NCI-H82 treated with DMSO at 0.1 percent for 48 hours (cell line): ENCODE measurements around the gene TAPT1.
A peak's percentile ranks its signal among the peaks of the same experiment; 100 is the strongest.
"Not testable (repeated sequence)": the region's sequence is repeated elsewhere in the genome, so short reads cannot be mapped to it uniquely, and the experiment has no call there.

ENCODE experiments used
- DNase-seq: peaks from one replicate; lab custom pipeline; 2025; ENCODE audit not compliant: unreplicated experiment; lab: John Stamatoyannopoulos, UW

The TAPT1 gene

DNA sequence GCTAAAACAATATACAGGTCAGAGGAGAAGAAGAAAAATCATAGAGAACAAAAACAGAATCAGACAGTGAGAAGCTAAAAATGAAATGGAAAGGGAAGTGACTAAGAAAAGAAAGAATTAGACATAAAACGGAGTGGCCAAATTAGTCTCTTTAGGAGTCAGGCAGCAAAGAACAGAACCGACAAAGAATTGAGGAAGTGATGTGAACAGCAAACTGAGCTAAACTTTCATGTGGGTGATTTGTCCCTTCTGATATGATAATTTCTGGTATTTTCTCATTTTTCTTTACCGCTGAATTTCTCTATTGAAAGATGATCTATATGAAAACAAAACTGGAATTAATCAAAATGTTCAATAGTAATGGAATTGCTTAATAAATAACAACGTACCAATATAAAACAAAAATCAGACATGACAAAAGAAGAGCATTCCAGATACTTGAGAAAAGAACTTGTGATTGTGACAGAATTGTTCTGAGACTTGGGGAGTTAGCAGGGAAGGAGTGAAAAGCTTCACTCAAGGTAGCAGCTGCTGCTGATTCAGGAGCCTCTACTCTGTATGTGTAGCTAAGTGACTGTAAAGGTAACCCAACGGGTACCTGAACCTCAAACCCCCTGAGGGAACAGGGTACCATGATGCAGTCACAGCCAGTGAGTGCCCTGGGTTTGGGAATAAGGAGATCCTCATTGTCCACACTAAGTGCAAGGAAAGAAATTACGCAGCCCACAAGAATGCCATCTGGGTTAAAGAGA is 8.8 kb downstream of the TAPT1 start:
- no peak for DNase-seq

DNA sequence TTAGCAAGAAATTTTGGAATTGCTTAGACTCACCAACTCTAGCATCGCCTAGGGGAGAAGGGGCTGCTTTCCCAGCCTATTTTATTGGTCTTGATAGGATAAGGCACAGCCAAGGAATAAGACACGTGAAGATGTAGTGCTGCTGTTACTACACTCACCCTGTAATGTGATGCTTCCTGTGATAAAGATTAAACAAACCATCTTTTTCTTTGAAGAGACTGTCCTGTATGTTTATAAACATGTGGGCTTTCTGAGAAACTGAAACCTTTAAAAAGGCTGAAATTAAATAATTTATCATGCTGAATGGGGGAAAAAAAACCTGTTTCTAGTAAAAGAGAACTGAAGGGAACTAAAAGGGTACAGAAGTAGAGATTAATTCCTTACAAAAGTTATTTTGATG is 13.2 kb downstream of the TAPT1 start:
- no peak for DNase-seq

DNA sequence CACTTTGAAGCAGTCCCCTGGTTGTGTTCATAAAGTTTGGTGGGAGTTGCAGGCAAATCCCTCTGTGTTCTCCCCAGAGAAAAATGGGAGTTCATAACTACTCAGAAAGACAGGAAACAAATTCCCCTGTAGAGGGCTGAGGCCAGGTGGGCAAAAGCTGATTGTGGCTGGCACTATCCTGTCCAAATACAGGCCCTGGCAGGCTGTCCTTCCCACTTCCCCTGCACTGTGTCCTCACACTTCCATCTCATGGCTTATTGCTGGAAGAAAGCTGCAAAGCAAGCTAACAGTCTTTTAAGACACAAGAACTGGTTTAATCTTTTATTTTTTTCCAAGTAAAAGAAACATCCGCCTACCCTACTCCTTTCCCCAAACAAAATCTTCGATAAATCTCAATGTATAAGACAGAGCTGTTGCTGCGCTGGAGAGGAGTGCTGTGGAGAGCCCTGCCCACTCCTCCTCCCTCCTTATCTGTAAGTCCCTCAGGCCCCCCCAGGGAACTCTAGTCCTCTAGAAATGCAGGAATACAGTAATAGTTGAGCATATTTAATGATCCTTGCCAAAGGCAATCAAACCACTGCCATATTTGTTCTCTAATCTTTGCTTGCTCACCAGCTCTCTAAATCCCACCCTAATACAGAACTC is 14.0 kb downstream of the TAPT1 start:
- DNase-seq, result no peak

DNA sequence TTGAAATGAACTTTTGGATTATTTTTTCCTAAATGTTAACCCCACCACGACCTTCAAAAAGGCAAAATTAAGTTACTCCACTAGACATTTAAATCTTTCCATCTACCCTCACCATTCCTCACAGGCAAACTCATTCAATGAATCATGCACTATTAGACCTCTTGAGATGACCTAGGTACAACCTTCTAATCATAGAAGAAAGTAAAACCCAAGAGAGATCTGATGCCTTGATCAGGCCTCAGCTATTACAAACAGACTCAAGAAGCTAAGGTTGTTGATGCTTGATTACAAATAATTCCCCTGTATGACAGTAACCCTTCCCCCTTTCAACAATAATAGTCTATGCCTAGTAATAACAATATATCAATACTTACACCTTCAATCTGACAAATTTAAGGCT is 18.9 kb downstream of the TAPT1 start:
- no peak for DNase-seq

DNA sequence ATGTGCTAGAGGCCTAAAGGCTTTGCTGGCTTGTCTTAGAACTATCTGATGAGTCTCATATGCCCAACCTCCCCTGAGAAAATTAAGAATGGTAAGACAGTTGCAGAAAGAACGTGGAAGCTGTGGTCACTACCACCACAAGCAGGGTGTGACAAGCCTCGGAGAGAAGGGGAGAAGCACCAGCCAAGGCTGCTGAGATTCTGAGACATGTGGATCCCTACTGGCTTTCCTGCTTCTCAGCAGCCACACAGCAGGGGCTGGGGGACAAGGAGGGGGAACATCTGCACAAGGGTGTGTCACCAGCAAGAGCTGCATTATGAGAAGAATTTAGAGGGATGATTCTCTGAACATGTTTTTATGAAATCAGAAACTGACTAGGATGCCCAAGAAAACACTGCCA is 19.4 kb downstream of the TAPT1 start:
- DNase-seq, result no peak

DNA sequence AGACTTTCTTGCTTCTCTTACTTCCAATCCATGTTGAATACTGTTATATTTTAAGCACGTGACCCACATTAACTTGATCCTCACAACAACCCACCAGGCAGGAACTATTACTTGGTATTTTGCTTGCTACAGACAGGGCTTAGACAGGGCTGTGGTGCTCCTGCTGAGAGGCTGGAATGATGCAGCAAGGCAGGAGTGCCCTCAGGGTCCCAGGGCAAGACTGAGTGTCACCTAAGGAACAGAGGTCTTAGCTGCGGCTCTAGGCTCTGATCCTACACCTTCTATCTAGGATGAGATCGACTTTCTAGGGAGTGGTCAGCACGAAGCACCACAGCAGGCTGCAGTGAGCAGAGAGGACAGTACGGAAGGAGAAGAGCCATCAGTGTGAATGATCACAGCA is 20.0 kb downstream of the TAPT1 start:
- no peak for DNase-seq

DNA sequence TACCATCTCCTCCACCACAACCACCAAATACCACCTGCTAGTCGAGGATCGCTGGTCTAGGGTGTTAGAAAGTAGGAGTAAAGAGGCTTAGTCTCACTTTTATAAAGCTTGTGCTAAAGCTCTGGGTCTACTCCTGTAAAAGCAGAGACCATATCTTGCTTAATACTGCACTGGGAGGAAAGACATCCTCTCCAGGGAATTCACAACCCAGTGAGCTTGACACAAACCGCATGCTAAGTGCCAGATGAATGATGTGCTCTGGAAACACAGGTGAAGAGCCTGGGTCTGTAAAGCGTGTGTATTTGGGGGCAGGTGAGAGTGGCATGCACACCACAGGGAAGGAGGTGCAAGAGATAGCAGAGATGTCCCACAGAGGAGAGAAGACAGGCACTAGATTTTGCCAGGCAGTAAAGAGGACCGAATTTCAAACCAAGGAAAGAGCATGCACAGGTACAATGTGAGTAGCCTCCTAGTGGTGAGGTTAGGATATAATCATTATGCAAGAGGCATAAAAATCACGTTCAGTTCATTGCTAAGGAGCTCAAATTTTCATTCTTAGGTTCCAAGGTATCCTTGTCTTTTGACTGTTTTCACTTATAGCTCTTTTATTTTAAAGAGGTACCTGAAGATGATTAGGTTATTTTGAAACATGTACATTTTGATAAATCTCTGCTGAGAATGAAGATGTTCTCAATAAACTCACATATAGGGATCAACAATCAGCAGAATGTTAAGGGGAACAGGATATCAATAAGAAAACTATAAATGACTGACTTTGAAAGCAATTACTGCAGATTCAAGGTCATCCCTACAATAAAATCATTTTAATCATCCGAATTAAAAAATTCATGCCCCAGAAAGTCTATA is 20.7 kb downstream of the TAPT1 start:
- peak; percentile 44 for DNase-seq

DNA sequence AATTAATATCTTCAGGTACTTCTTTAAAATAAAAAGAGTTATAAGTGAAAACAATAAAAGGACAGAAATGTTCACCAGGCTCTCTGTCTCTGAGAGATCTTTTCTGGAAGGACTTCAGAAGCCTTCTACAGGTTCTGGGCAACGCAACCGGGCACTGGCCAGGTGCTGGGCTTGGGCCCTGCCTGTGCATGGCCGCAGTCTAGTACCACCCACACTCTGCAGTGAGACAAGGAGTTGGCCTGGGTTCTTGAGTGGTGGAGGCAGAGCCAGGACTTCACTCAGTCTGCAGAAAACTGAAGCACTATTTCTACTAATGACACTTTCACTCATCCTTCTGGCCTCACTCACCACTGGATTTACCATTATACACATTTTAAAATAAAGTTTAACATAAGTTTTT is 21.8 kb downstream of the TAPT1 start:
- no peak for DNase-seq

DNA sequence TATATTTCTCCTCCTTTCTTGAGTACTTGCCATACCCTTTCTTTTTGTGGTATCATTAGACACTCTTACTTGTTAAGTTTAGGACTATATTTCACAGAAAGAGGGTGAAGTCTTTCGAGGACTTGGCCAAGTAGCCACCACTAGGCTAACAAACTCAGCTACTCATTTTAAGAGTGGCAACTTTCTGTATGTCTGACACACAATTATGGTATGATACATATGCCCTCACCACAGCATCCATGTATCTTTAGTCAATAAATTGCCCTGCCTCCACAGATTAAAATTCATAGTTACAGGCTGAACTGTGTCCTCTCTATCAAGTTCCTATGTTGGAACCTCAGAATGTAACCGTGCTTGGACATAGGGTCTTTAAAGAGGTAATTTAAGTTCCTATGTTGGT is 23.2 kb downstream of the TAPT1 start:
- no peak for DNase-seq

DNA sequence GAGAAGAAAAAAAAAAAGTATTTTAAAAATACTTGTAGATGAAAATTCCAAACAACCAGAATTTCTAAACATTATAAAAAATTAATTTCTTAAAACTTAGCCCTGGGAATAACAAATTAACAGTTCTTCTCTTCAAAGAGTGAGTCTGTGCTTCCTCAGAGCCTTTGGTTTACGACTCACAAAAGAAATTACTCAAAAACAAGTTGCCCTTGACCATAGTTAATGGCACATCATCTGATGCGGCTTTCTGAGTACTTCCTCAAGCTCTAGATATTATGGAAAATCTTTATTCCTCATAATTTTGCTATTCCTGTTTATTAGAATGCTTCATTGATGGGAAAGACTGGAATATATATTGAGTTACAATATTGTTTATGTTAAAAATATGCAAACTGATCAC is 23.7 kb downstream of the TAPT1 start:
- DNase-seq, result no peak

DNA sequence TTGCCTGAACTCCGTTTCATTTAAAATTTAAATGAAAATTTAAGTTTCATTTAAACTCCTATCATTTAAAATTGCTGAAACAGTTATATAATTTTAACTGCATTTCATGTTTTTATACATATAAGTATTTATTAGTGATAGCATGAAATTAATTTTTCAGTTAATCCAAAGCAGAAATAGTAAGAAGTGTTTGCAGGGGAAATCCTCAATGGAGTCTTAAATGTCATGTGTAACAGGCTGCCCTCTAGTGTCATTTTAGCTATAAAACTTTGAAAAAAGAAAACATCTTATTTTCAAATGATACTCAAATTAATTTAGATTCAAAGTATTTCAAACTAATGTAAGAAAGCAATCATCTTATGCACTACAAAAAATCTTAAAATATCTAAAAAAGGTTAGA is 27.2 kb downstream of the TAPT1 start:
- no peak for DNase-seq

DNA sequence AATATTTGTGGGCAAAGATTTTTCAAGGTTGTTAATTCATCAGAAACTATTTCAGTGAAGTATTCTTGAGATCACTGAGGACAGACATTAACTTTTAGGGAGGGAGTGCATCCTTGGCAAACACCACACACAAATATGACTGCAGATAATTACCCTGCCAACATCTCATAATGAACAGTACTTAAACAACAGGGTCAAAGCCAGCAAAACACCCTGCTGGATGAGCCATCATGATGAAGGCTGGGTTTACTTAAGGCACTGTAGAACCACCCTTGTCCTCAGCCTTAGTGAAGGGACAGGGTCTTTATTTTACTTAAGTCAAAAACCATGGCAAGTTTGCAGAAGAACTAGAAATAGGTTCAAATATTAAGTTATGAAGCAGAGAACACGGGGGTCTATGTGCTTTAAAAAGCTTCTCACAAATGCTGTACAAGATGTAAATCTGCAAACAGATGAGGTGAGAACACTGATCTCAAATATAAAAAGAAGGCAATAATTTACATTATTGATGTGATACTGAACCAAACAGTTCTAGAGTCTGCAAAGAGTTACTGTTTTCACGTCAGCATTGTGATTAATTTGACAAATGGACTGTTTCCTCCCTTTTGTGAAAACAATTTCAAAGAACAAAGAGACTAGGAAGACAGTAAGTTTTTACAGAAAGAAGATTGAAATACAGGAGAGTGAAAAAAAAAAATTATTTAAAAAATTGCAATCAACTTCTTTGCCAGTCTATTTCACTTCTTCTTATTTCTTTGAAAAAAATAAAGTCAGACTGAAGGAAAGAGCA is 28.2 kb downstream of the TAPT1 start:
- no peak for DNase-seq

DNA sequence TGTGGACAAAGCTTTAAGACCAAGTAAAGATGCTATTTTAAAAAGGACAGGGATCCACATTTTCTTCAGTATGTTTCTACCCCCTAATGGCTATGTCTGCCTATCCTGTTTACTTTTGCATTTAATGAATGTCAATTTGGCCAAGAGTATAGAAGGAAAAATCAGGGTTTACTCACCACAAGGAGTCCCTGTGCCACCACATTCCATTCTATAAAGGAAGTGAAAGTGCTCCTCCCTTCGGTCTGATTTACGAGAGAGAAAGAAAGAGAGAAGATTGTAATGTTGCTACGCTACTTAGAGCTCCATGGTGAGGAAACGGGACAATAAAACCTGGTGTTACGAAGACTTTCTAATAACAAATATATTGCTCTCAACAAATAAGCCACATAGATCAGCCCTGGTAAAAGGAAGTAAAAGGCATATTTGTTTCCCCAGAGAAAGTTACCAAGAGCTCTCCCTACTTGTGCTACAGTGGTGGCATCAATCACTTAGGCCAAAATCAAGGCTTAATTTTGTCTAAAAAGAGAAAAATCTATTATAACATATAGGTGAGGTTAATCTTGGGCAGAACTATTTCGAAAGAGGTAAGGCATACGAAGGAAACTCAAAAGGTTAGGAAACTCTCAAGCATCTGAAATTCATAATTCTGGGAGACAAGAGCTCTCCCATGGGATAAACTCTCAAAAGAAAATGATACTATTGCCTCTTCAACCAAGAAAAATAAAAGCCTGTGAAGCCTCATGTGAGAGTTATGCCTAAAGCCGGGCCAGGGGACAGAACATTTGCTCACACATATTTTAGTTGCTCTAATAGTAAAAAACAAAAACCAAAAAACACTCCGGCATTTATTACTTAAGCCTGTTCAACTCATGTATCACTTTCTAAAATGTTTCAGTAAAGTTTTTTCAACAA is 29.5 kb downstream of the TAPT1 start:
- peak; percentile 42 for DNase-seq

DNA sequence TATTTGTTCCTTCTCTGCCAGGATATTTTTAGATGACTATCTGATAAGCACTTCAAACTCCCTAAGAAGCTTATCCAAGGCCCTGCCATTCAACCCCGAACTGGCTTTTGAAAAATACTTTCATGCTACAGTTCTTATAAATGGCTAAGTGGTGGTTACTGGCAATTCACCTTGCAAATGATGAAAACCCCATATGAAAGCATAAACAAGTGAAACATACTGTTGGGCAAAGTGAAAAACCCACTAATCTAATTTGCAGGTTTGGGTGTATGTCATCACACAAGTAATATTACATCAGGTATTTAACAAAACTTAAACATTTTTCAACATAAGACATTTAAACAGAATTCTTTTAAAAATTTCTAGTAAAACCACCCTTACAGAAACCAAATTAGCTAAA is 31.1 kb downstream of the TAPT1 start:
- peak; percentile 37 for DNase-seq

DNA sequence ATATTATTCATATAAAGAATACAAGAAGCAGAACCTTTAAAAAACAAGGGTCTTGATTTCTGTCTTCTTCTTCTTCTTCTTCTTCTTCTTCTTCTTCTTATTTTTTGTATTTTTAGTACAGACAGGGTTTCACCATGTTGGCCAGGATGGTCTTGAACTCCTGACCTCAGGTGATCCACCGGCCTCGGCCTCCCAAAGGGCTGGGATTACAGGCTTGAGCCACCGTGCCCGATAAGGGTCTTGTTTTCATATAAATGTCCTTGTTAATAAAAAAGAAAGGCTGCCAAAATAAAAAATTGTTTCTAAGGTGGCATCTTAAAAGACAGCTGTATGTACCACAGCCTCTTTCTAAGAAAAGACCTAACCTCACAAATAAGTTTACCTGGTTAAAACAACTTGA is 31.5 kb downstream of the TAPT1 start:
- not testable (repeated sequence) for DNase-seq

DNA sequence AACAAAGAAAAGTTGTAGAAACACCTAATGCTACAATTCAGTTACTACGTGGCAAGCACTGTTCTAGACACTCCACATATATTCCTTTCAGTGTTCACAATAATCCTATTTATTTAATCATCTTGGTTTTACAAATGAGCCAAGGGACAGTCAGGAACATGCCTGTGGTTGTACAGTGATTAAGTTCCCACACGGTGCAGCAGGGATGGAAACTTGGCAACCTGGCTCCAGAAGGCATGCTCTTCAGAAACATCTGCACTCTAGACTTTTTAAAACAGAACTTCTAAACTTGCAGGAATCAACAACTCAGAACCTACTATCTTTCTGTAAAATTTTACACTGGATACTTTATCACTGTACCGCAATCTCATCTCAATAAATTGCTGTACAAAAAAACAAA is 32.1 kb downstream of the TAPT1 start:
- peak; percentile 31 for DNase-seq

DNA sequence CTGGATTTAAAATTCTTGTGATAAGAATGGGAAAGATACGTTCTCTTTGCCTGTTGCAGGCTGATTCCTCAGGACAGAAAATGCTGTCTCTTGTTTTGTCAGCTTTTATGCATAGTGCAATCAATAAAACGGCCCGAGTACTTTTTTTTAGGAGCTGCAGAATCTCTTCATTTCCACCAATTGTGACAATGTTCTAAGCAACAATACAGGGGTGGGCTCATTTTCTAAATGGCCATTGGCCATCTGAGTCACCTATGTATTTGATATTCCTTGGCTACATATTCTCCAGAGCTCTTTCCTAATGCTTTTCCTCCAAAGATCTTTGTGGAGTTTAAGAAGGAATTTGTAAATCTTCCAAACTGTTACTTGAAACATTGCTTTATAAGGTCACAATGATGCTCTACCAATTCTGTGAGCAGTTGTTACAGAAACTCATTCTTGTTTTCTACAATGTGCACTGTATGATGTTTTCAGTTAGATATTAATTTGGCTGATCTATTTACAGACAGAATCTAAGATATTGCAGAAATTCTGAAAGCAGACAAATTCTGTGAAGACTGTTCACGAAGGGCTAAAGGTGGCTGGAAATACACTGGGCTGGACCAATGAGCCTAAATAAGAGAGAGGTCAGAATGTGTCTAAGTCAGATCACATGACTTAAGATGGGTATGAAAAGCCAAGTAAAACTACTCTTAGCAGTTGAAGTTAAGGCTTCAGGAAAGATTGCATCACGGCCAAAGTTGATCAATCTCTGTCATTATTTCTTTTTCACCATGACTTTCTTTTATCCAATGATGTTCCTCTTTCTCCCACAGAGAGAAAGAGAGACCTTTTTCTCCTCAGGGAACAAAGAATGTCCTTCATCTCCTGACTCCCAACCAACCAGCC is 33.4 kb downstream of the TAPT1 start:
- no peak for DNase-seq

DNA sequence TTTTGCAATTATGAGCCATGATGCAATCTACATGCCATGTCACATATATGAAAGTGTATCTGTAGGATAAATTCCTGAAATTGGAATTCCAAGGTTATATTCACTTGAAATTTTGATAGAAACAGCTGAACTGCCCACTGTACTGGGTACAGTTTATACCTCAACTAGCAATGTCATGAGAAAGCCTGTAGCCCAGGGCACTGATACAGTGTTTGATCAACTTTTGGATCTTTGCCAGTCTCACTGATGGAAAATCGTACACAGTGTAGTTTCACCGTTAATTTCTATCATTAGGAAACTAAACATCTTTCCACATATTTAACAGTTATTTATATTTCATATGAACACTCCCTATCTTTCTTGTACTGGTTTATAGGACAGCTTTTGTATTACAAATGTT is 34.2 kb downstream of the TAPT1 start:
- no peak for DNase-seq

DNA sequence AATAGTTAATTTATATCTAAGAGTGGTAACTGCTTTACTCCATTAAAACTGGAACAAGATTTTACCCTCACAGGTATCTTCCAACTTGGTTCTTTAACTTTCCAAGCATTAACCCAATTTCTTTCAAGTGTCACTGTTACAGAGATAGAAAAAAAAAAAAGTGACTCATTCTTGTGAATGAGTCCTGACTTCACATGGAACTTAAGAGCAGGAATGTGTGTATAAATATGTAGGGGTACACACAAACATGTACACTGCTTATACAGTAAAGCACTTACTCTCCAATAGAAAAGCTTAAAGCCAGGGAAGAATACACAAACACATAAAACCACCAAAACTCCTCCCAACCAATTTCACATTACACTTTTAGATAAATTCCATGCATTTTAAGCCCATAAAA is 38.8 kb downstream of the TAPT1 start:
- DNase-seq, result no peak
